HL-60/S4 treated with retinoic acid at 250 ng/mL for 4 days and 3 days (cell line): ENCODE data around the gene STARD3.

Experiments used
- in situ Hi-C: fragments of 300-500 bp; cut with MboI; formaldehyde crosslinking; loops from 2 replicates; pipeline ENCODE4 v1.7.0; 2022; ENCODE audit warnings: low sequenced_read_pairs

The STARD3 gene

DNA sequence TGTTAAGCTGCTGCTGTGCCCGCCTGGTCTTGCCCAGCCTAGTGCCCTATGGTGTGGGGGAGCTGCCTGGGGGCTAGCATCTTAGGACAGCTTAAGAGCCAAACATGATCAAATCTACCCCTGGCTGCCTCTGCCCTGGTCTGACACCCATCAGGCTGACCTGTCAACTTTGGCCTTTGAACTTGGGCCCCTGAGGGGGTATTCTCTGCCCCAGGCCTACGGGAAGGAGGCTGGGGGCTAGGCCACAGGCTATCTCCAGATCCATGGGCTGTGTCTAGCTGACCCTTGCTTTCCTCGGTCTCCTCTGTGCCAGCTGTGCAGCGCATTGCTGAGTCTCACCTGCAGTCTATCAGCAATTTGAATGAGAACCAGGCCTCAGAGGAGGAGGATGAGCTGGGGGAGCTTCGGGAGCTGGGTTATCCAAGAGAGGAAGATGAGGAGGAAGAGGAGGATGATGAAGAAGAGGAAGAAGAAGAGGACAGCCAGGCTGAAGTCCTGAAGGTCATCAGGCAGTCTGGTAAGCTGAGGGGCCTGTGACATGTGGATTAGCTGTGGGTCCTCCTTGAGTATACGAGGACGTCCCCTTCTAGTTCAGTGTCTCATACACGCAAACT is 3.3 kb upstream of the STARD3 start:
- in situ Hi-C loops: no loop called here

- in situ Hi-C loops: no loop called here
Measured at GRCh38 chr17:39634384-39634871, 2.5 kb upstream of the STARD3 start.

- in situ Hi-C loops: no loop called here
Measured at GRCh38 chr17:39635614-39636176, 1.2 kb upstream of the STARD3 start.

GRCh38 chr17:39636587-39636926 is 387 bp upstream of the STARD3 start:
- in situ Hi-C loops: no loop called here

GRCh38 chr17:39638317-39638716 is 1.4 kb downstream of the STARD3 start:
- in situ Hi-C loops: no loop called here

DNA sequence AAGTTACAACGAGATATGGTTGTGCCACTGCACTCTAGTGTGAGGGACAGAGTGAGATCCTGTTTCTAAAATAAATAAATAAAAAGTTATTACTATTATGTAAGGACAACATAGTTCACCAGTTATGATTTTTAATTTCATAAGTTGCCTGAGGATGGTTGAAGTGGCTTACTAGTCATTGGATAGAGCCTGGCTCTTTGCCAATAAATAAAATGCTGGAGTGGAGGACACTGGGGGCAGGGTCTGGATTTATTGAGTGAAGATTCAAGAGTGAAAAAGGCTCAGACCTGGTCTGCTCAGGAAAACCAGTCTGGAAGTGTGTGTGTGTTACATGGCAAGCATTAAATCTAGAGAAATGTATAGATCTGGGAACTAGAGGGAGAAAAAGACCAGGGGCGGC is 2.1 kb downstream of the STARD3 start:
- in situ Hi-C loops: no loop called here

DNA sequence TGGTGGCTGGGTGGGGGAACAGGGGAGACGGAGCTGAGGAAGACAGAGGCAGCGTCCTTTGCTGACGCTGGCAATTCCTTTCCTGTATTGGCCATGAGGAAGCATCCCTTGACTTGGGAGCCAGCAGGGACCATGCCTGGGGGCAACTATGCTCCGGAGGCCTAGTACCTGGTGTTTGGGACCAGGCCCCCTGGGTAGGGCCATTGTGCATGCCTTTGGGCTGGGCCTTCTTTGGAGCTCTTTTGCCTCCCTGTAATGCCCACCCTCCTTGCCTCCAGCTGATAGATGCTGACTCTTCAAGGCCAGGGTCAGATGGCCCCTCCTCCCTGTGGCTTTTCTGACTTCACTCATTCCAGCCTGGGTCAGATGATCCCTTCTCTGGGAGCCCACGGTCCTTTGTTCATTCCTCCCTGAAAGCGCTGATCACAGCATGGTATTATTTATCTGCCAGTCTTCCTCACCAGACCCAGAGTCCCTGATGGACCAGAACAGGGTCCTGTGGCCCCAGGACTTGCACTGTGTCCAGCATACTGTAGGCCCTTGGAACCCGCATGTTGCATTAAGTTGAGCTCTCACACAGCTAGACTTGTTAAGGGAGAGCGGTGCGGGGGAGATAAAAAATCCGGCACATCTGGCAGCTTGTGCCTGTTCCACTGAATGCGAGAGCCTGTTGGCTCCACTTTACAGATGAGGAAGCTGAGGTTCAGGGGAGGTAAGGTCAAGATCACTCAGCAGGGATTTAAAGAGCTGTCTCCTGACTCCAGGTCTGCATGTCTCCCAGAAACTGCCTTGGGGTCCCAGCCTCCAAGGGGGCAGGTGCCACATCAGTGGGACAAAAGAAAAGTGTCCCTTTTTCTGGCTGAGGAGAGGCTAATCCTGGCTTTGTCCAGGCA is 2.9 kb downstream of the STARD3 start:
- in situ Hi-C loops: no loop called here

DNA sequence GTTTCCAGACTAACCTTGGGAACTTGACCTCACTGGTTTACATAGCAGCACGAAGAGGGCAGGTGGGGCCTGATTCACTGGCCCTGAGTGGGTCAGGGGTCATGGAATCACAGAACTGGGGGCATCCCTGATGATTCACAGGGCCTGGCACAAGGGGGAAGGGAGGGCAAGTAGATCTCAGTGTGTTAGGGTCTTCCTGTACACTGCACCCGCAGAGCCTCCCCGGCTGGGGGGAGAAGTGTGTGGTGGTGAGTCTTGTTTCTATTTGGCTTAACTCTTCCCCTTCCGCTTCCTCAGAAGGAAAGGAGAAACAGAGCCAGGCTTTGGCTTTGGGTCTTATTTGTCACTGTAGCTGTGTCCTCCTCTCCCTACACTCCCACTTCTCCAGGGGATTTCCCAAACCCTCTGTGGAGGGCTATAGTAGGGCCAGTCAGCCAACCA is 3.7 kb downstream of the STARD3 start:
- in situ Hi-C loops: no loop called here

DNA sequence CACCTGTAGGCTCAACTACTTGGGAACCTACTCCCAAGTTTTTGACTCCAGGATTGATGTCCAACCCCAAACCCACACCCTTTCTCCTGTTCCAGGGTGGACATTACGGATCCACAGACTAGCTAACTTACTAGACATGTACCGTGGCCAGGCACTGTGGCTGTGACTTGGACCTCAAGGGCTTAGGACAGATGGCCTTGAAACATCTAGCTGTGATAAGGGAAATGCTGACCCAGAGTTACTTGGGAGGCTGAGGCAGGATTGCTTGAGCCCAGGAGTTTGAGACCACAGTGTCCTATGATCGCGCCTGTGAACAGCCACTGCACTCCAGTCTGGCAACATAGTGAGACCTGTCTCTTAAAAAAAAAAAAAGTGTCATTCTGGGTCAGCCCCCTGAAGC is 4.2 kb downstream of the STARD3 start:
- in situ Hi-C loops: no loop called here

DNA sequence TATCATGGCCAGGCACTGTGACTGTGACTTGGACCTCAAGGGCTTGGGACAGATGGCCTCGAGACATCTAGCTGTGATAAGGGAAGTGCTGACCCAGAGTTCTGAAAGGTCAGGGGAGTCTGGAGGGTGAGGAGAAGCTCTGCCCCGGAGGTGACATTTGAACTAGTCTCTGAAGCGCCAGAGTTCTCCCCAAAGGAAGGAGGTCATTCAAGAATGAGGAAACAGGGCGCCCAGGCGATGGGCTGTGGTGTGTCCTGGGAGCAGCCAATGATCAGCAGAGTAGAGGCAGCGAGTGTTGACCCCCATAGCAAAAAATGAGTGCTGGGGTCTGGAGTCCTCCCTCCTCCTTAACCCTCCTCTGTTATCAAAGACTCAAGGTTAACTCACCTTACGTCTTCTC is 4.9 kb downstream of the STARD3 start:
- in situ Hi-C loops: no loop called here

DNA sequence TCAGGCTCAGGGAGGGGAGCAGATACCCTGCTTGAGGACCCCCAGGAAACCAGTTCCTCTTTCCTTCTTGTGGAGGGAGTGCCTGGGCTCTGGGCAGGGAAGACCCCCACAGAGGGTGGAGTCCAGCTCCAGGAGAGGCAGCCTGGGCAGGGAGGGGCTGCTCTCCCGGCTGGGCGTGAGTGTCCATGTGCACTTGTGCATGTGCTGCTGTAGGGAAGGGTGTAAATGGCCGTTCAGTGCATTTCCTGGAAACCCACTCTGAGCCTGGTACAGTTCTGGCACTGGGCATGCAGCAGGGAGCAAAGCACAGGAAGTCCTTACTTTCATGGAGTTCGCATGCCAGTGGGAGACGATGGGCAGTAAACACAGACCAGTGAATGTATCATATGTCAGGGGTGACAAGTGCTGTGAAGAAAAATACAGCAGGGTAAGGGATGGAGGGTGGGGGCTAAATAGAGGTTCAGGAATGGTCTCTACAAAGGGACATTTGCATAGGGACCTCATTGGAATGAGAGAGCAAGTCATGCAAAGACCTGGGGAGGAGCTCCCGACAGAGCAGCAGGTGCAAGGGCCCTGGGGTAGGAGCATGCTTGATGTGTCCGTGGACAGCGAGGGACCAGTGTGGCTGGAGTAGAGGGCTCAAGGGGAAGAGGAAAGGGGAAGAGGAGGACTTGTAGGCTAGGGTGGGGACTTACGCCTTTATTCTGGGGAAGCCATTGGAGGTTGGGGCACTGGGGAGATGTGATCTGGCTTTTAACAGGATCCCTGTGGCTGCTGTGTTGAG is 5.5 kb downstream of the STARD3 start:
- in situ Hi-C loops: no loop called here

DNA sequence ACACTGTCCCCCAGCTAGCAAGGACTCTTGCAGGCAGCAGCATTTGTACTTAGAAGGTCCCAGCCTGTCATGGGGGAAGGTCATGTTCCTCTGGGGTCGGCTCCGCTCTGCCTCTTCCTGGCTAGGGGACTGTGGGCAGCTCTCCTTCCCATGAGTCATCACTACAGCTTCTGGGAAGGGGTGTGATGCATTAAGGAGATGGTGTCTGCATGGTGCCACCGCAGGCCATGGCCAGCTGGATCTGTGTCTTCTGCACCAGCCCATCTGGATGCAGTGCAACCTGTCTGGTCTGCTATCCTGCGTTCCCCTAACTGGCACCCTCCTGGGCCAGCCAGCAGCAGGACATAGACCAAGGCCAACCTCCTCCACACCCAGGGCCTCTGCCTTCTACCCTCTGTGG is 6.3 kb downstream of the STARD3 start:
- in situ Hi-C loops: no loop called here

DNA sequence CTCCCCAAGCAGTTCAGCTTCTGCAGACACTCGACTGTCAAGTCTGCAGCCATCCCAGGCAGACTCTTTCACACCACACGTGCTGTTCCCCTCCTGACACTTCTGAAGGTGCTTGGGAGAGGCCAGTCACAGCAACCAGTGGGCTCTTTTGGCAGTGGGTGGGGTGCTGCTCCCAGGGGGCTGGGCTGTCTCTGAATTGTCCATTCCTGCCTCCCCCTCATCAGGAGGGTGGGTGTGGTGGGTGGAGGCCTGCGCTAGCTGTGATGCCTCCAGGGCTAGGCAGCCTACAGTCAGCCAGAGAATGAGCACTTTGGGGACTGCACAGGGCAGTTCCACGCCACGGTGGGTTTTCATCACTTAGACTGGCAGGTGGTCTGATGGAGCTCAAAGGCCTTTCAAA is 10.3 kb downstream of the STARD3 start:
- in situ Hi-C loops: no loop called here

DNA sequence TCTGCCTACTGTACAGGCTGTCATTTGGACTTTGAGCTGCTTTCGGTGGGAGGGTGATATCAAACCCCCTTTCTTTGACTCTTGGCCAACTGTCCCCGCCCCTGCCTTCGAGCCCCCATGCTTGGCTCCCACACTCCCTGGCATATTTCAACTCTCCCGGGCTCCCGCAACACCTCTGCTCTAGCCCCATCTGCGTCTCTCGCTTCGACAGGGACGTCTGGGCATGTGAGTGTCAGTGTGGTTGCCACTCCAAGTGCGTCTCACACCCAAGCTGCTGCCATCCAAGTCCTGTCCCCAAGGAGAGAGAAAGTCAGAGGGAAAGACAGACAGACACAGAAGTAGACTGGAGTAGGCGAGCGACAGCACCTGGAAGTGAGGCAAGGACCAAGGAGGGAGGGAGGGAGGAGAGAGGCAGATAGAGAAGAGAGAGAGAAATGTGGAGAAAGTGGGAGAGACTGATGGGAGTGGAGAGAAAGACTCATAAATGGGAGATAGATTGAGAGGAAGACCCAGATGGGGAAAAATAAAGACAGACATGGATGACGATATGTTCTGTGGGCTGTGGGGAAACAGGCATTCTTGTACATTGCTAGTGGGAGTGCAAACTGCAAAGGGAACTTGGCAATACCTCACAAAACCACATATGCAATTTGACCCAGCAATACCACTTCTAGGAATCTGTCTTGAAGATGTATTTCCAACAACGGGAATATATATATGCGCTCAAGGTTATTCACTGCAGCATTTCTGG is 11.8 kb downstream of the STARD3 start:
- in situ Hi-C loops: no loop called here

DNA sequence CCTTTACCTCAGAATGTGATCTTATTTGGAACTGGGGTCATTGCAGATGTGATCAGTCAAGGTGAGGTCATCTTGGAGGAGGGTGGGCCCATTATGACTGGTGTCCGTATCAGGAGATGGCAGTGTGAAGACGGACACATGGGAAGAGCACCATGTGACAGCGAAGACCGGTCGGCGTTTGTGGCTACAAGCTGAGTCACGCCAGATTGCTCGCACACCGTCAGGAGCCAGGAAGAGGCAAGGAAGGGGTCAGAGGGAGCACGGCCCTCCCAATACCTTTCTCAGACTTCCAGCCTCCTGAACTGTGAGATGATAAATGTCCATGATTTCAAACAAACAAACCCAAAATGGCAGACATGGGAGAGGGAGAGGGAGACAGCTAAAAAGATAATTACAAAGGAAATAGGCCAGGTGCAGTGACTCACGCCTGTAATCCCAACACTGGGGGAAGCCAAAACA is 13.2 kb downstream of the STARD3 start:
- in situ Hi-C loops: no loop called here

- in situ Hi-C loops: no loop called here
Measured at GRCh38 chr17:39651923-39652586, 15.1 kb downstream of the STARD3 start.

DNA sequence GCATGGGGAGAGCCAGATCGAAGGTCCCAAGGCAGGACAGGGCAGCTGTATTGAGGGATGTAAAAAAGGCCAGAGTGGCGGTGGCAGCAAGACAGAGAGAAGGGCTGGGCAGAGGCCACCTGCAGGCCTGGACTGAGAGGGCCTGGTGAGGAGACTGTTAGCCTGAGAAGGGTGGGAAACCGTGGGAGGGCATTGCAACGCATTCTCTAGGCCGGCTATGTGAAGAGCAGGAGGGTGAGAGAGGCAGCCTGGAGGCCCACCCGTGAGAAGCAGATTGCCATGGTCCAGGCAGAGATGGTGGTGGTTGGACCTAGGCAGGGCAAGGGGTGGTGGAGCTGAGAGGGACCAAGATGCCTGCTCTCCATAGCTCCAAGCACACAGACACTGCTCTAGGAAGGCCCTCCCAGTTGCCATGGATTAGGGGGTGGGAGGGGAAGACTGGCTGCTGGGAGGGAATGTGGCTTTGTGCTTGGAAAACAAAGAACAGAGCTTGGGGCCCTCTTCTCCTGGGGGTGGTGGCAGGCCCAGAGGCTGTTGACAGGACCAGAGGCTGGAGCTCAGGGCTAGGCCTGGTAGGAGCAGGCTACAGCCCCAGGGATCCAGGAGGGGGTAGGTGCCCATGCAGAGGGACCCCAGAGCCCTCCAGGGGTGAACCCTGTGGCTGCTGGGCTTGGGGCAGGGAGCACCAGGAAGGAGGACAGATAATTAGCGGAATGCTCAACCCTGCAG is 15.8 kb downstream of the STARD3 start:
- in situ Hi-C loops: no loop called here

DNA sequence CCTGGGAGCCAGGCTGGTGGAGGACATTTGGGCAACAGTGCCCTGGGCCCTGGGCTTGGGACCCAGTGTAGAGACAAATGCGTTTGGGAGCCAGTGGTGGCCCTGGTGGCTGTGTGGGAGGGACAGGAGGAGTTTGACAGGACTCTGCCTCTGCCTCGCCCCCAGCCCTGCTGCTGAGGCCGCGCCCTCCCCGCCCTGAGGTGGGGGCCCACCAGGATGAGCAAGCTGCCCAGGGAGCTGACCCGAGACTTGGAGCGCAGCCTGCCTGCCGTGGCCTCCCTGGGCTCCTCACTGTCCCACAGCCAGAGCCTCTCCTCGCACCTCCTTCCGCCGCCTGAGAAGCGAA is 16.3 kb downstream of the STARD3 start:
- in situ Hi-C loops: no loop called here

- in situ Hi-C loops: no loop called here
Measured at GRCh38 chr17:39653662-39654331, 16.9 kb downstream of the STARD3 start.
